ENCODE results near the gene ZNF292. TPM values are rescaled to one million over a fixed set of nuclear protein-coding genes. Genes with fewer than 3 reads are reported as not detected.

ZNF292 gene
- total RNA-seq, 1 donor, result 39.4 TPM

- DNase-seq (ENCODE audit: insufficient read length, low spot score, missing footprints), result no peak
- TF ChIP-seq CTCF (IDR thresholded peaks at IDR 0.05; ENCODE audit: extremely low read depth, low read depth, low read length), result no peak
- Histone ChIP-seq H3K9me3 (ENCODE audit: low read depth, low read length) (no peaks in the 10 kb centered on the region), H3K4me3 (ENCODE audit: insufficient read depth, low read length) (no peak overlapping the region), H4K20me1 (ENCODE audit: insufficient read depth, low read length) (peaks cover 32% of the 10 kb centered on the region), H2AFZ (ENCODE audit: low read length) (no peak overlapping the region), H3K27ac (ENCODE audit: low read depth, low read length) (no peak overlapping the region), H3K36me3 (ENCODE audit: insufficient read depth, low read length) (peaks cover 3% of the 10 kb centered on the region), H3K4me1 (ENCODE audit: insufficient read depth, low read length) (no peaks in the 10 kb centered on the region), H3K4me2 (ENCODE audit: insufficient read depth, low read length) (no peak overlapping the region), H3K79me2 (ENCODE audit: insufficient read depth, low read length) (peaks cover 83% of the 10 kb centered on the region), H3K27me3 (ENCODE audit: insufficient read depth, low read length) (no peaks in the 10 kb centered on the region)
Observed at GRCh38 chr6:87210979-87211378, 55.6 kb downstream of the ZNF292 start.

- no peak for DNase-seq (ENCODE audit: insufficient read length, low spot score, missing footprints)
- Histone ChIP-seq H3K4me3 (ENCODE audit: insufficient read depth, low read length) (no peak overlapping the region), H3K27me3 (ENCODE audit: insufficient read depth, low read length) (no peaks in the 10 kb centered on the region), H3K79me2 (ENCODE audit: insufficient read depth, low read length) (peaks cover 67% of the 10 kb centered on the region), H2AFZ (ENCODE audit: low read length) (no peak overlapping the region), H3K27ac (ENCODE audit: low read depth, low read length) (no peak overlapping the region), H3K4me2 (ENCODE audit: insufficient read depth, low read length) (no peak overlapping the region), H4K20me1 (ENCODE audit: insufficient read depth, low read length) (peaks cover 26% of the 10 kb centered on the region), H3K9me3 (ENCODE audit: low read depth, low read length) (no peaks in the 10 kb centered on the region), H3K4me1 (ENCODE audit: insufficient read depth, low read length) (no peaks in the 10 kb centered on the region), H3K36me3 (ENCODE audit: insufficient read depth, low read length) (peaks cover 10% of the 10 kb centered on the region)
- no peak for TF ChIP-seq CTCF (IDR thresholded peaks at IDR 0.05; ENCODE audit: extremely low read depth, low read depth, low read length)
Observed at GRCh38 chr6:87212596-87212995, 57.2 kb downstream of the ZNF292 start.

- no peak overlapping the region for H3K4me3 ChIP-seq (ENCODE audit: insufficient read depth, low read length)
- no peaks in the 10 kb centered on the region for H3K27me3 ChIP-seq (ENCODE audit: insufficient read depth, low read length)
- peaks cover 61% of the 10 kb centered on the region for H3K79me2 ChIP-seq (ENCODE audit: insufficient read depth, low read length)
- H2AFZ ChIP-seq (ENCODE audit: low read length), result no peak overlapping the region
- H3K9me3 ChIP-seq (ENCODE audit: low read depth, low read length), result no peaks in the 10 kb centered on the region
- no peaks in the 10 kb centered on the region for H3K4me1 ChIP-seq (ENCODE audit: insufficient read depth, low read length)
- peaks cover 10% of the 10 kb centered on the region for H3K36me3 ChIP-seq (ENCODE audit: insufficient read depth, low read length)
- H3K4me2 ChIP-seq (ENCODE audit: insufficient read depth, low read length), result no peak overlapping the region
- TF ChIP-seq CTCF (IDR thresholded peaks at IDR 0.05; ENCODE audit: extremely low read depth, low read depth, low read length), result no peak
- H3K27ac ChIP-seq (ENCODE audit: low read depth, low read length), result no peak overlapping the region
- H4K20me1 ChIP-seq (ENCODE audit: insufficient read depth, low read length), result peaks cover 22% of the 10 kb centered on the region
- no peak for DNase-seq (ENCODE audit: insufficient read length, low spot score, missing footprints)
Observed at GRCh38 chr6:87213364-87213763, 58.0 kb downstream of the ZNF292 start.

- H3K9me3 ChIP-seq (ENCODE audit: low read depth, low read length), result no peaks in the 10 kb centered on the region
- peaks cover 19% of the 10 kb centered on the region for H4K20me1 ChIP-seq (ENCODE audit: insufficient read depth, low read length)
- no peaks in the 10 kb centered on the region for H3K4me1 ChIP-seq (ENCODE audit: insufficient read depth, low read length)
- no peak overlapping the region for H2AFZ ChIP-seq (ENCODE audit: low read length)
- no peak overlapping the region for H3K27ac ChIP-seq (ENCODE audit: low read depth, low read length)
- H3K4me2 ChIP-seq (ENCODE audit: insufficient read depth, low read length), result no peak overlapping the region
- H3K4me3 ChIP-seq (ENCODE audit: insufficient read depth, low read length), result no peak overlapping the region
- peaks cover 47% of the 10 kb centered on the region for H3K79me2 ChIP-seq (ENCODE audit: insufficient read depth, low read length)
- no peak for DNase-seq (ENCODE audit: insufficient read length, low spot score, missing footprints)
- TF ChIP-seq CTCF (IDR thresholded peaks at IDR 0.05; ENCODE audit: extremely low read depth, low read depth, low read length), result no peak
- H3K36me3 ChIP-seq (ENCODE audit: insufficient read depth, low read length), result peaks cover 15% of the 10 kb centered on the region
- H3K27me3 ChIP-seq (ENCODE audit: insufficient read depth, low read length), result no peaks in the 10 kb centered on the region
Observed at GRCh38 chr6:87214831-87215230, 59.5 kb downstream of the ZNF292 start.
